Forelimb muscle (tissue), 1 donor: ENCODE results near the gene EIF3B. TPM values are rescaled to one million over a fixed set of nuclear protein-coding genes. Genes with fewer than 3 reads are reported as not detected.
"Not testable (repeated sequence)": the region's sequence is repeated elsewhere in the genome, so short reads cannot be mapped to it uniquely, and the experiment has no call there.

Experiments used
- DNase-seq: peaks from one replicate; pipeline ENCODE4 v3.0.0-alpha.2; 2013; ENCODE audit warnings: low read depth
- polyA plus RNA-seq: library from polyadenylated mRNA; unstranded; fragments of 120-200 nt; gene quantifications from one replicate; pipeline ENCODE4 v1.2.1, GENCODE V29; 2013; ENCODE audit not compliant: insufficient read length

Gene EIF3B
- polyA plus RNA-seq, 1 donor, result 90.2 TPM

- not testable (repeated sequence) for DNase-seq
Measured at GRCh38 chr7:2347351-2348063, 7.1 kb upstream of the EIF3B start.

DNA sequence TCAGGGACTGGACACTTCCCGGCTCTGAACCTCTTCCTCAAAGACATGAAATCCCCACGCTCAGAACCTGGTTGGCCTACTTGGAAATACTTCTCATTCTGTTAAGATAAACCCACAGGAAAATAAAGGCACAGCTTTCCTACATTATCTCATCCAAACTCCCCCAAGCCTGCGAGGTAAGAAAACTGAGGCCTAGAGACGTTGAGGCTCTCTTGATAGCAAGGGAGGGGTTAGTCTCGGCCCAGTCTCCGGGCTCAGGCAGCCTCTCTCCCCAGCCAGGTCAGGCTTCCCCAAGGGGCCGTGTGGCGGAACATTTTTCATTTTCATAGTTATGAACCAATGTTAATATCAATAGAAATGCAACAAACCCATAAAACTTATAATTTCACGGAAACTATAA is 4.6 kb upstream of the EIF3B start:
- DNase-seq, result no peak

DNA sequence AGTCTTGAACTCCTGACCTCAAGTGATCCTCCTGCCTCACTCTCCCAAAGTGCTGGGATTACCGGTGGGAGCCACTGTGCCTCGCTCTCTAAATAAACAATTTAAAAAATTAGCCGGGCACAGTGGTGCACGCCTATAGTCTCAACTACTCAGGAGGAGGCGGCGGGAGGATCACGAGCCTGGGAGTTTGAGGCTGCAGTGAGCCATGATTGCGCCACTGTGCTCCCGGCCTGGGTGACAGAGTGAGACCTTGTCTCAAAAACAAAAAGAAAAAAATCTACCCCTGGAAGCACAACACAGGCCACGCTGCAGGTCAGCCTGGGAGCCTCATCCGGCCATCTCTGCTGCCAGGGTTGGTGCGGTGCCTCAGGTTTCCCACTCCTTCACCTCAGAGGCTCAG is 3.8 kb upstream of the EIF3B start:
- DNase-seq, result no peak

- no peak for DNase-seq
Measured at GRCh38 chr7:2353113-2353935, 1.3 kb upstream of the EIF3B start.

- no peak for DNase-seq
Measured at GRCh38 chr7:2353936-2354185, 766 bp upstream of the EIF3B start.

DNA sequence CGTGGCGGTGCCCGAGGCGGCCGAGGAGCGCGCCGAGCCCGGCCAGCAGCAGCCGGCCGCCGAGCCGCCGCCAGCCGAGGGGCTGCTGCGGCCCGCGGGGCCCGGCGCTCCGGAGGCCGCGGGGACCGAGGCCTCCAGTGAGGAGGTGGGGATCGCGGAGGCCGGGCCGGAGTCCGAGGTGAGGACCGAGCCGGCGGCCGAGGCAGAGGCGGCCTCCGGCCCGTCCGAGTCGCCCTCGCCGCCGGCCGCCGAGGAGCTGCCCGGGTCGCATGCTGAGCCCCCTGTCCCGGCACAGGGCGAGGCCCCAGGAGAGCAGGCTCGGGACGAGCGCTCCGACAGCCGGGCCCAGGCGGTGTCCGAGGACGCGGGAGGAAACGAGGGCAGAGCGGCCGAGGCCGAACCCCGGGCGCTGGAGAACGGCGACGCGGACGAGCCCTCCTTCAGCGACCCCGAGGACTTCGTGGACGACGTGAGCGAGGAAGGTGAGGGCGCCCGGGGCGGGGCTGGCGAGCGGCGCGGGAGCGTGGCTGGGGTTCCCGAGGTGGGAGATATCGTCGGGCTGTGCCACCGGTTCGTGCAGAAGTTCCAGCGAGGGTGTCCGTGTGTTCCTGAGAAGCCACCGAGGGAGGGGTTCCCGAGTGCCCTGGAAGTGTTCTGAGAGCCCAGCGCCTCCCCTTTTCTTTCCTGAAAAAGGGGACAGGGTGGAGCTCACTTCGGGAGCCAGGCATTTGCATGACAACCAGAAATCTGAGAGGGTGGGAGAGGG is 495 bp downstream of the EIF3B start:
- no peak for DNase-seq

- DNase-seq, result no peak
Measured at GRCh38 chr7:2355705-2356008, 1.0 kb downstream of the EIF3B start.

DNA sequence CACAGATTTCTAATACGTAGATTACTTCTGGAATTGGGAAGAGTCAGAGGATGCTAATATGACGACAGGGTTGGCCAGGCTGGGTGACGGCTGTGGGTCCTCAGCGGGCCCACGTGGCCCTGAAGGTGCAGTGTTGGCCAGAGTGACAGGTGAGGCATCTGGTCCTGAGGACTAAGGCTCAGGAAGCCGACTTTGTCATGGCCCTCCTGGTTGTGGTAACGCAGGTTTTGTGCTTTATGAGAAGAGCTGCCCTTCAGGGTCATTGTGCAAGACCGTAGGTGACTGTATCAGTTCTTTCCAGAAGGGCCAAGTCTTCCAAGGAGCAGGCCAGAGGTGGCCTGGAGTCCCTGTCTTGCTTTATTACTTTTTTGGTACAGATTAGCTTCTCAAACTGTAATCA is 2.5 kb downstream of the EIF3B start:
- DNase-seq, result no peak

DNA sequence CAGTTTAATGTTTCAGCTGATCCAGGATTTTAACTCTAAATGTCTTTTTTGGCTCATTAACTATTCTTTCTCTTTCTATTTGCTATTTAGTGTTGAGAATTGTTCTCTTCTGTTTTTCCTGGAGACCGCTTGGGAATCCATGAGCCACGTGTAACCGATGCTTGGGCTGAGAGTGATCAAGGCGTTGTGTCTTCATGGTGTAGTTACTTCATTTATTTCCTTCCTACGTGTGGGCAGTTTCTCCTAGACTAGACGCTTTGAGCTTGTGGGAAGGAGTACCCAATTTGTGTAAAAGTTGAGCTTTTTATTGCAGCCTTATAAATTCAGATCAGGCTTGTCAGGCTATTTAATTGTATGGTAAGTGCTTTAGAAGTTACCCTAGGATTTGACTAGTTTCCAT is 2.9 kb downstream of the EIF3B start:
- no peak for DNase-seq

DNA sequence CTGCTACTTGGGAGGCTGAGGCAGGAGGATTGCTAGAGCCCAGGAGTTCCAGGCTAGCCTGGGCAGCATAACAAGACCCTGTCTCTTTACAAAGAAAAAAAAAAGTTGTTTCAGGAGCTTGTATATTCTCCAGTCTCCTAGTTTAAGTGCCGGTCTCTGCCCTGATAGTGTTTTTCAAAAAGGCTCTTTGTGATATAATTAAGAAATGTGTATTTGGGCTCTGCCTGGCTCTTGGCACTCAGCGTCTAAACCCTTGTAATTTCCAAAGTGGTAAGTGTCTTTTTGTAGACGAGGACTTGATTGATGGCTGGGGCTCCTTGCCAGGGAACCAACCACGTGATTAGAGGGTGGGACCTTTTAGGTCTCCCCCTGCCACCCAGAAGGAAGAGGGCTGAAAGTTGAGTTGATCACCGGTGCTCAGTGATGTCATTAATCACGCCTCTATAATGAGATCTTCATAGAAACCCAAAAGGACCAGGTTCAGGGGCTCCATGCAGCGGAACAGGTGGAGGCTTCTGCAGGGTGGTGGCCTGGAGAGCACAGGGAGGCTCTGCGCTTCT is 4.4 kb downstream of the EIF3B start:
- no peak for DNase-seq

- no peak for DNase-seq
Measured at GRCh38 chr7:2359610-2360009, 5.0 kb downstream of the EIF3B start.

GRCh38 chr7:2360796-2361195 is 6.2 kb downstream of the EIF3B start:
- DNase-seq, result no peak

DNA sequence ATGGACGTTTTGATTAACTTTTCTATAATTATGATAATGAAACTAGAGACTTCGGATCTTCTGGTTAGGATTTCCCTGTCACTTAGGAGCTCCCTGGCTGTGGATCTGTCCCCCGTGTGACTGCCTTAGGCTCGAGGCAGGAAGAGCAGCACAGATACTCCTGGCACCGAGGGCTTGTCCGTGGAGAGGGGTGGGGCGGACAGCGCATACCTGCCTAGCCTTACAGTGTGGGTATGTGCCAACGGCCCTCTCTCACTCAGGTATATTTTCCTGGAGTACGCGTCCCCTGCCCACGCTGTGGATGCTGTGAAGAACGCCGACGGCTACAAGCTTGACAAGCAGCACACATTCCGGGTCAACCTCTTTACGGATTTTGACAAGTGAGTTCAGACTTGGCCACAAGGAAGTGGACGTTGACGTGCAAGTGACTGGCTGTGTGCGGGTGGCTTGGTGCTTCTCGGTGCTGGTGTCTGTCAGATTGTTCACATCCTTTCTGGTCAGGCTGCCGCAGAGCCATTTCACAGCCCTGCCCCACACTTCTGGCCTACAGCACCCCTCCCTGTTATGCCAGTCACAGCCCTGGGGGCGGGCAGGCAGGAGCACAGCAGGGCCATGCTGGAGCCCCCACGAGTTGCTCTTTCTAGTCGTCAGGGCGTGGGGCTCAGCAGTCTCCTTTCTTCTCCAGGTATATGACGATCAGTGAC is 7.9 kb downstream of the EIF3B start:
- no peak for DNase-seq

DNA sequence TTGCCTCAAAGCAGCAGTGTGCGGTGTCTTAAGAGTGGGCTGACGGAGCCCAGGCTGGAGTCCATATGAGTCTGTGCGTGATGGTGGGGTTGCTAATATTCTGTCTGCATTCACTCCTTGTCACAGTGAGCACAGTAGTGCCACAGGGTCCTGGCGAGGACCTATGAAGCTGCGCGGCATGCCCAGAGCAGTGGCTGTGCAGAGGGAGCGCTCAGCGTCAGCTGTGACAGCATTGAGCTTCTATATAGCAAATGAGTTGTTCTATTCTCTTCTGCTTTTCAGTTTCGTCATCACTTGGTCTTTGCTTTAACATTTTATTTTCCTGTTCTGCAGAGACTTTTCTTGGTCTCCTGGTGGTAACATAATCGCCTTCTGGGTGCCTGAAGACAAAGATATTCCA is 14.5 kb downstream of the EIF3B start:
- no peak for DNase-seq

DNA sequence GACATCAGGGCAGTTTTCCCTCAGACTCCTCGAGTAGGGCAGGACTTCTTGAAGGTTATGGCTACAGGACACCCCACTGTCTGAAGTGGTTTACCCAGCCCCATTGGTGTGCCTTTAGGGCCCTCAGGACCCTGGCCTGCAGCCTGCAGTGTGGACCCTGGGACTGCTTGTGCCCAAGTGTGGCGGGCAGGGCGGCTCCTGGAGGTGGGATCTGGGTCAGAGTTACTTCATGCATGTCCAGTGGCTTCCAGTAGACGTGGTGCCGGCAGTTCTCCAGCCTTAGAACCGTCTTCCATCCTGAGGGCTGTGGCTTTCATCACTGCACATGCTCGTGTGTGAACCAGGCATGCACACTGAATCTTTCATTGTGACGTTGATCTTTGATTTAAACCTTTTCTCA is 16.7 kb downstream of the EIF3B start:
- no peak for DNase-seq

- DNase-seq, result no peak
Measured at GRCh38 chr7:2372724-2373123, 18.1 kb downstream of the EIF3B start.

DNA sequence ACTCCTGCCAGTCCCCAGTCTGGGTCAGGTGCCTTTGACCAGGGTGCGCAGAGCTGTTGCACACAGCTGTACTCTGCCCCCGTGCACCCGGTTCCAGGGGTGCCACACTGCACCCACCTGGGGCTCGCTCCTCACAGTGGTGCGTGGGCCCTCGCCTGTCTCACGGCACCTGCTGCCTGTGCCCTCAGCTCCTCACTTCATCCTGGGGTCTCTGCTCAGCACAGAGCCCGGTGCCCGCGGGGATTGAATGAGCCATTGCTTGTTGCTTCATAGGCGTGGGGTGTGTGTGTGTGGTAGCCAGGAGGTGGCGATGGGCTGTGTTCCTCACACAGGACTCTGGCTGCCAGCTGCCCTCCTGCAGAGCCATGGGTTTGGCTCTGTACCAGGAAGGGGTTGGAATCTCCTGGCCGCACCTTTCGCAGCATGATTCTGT is 18.5 kb downstream of the EIF3B start:
- no peak for DNase-seq

DNA sequence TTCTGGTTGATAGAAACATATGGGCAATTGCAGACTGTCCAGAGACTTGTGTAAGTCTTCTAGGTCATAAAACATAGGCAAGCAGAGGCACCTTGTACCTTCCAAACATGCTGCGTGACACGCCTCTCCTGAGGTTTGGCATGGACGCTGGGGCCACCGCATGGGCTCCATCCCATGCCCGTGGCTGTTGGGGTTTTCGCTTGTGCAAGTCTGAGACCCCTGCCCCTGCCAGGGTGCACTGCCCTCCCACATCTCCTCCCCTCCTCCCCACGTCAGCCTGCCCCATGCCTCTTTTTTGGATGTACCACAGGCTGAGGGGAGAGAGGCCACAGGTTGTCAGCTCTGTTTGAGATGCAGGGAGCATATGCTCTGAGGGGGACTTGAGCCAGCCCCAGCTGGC is 19.0 kb downstream of the EIF3B start:
- DNase-seq, result no peak

DNA sequence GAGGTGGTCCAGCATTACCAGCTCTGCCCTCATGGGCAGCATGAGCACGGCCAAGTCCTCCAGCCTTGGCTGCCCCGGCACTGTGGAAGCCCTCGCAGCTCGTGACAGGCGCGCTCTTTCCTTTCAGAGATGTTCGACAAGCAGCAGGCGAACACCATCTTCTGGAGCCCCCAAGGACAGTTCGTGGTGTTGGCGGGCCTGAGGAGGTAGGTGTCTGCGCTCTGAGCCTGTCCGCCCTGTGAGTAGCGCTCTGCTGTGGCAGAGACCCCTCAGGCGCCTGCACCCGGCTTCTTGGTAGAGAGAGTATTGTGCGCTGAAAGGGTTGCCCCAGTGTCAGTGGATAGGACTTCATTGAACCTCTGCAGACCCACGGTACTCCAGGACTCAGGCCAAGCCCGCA is 19.8 kb downstream of the EIF3B start:
- DNase-seq, result no peak

DNA sequence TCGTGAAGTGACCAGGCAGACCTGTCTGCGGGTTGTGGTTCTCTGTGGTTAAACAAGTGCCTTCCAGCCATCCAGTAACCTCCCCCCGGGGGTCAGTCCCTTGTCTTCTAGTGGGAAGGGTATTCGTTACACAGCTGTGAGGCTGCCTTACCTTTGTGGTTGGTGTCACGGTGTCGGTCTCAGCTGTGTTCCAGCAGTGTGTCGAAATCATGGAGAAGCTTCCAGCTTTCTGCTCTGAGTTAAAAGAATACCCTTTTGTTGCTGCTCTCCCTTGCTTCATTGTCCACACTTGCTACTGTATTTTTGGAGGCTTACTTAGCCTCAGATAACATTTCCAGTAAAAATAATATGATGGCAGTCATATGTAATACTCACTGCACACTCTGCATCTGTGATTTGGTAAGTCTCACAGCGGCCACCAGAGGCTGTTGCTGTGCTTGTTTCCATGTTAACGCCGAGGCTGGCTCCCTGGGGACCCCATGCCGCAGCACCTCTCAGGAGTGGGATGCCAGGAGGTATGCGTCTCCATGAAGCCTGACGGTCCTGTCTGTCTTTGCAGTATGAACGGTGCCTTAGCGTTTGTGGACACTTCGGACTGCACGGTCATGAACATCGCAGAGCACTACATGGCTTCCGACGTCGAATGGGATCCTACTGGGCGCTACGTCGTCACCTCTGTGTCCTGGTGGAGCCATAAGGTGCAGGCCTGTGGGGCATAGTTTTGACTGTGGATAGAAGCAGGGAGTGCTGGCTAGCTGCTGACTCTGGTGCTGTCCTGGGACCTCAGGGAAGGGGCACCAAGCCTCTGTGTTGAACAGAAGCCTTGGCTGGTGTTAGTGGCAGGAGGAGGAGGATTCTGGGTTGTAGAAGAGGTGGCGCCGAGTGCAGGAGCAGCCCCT is 20.5 kb downstream of the EIF3B start:
- no peak for DNase-seq
